WERI-Rb-1 (cell line): ENCODE data around the gene BUD23.
A peak's percentile ranks its signal among the peaks of the same experiment; 100 is the strongest.

Experiments
- DNase-seq: peaks from one replicate; pipeline ENCODE4 v3.0.0-alpha.2; 2020
- H3K27ac ChIP-seq: fragments of 250-450 bp; sonication (Bioruptor Pico); 2 replicates; pipeline ENCODE4 v1.5.1; 2020; ENCODE audit warnings: mild to moderate bottlenecking, moderate library complexity
- H3K27me3 ChIP-seq: fragments of 250-450 bp; sonication (Bioruptor Pico); 2 replicates; pipeline ENCODE4 v1.5.1; 2021; ENCODE audit warnings: mild to moderate bottlenecking, low read depth, moderate library complexity; ENCODE audit not compliant: insufficient read depth, severe bottlenecking
- H3K36me3 ChIP-seq: fragments of 250-450 bp; sonication (Bioruptor Pico); 2 replicates; pipeline ENCODE4 v1.5.1; 2020; ENCODE audit warnings: mild to moderate bottlenecking, moderate library complexity
- H3K4me3 ChIP-seq: 2 replicates; pipeline ENCODE4 v1.5.1; 2011; ENCODE audit warnings: low read depth, mild to moderate bottlenecking, control low read depth, low read length
- H3K9me3 ChIP-seq: fragments of 250-450 bp; sonication (Bioruptor Pico); 2 replicates; pipeline ENCODE4 v1.5.1; 2021; ENCODE audit warnings: mild to moderate bottlenecking, moderate library complexity; ENCODE audit not compliant: severe bottlenecking
- TF ChIP-seq, protein P1 (sequence below): IDR thresholded peaks from 2 replicates; pipeline ENCODE4 v1.5.1; 2011; ENCODE audit warnings: low read depth, mild to moderate bottlenecking, control low read depth, inconsistent platforms, low read length

BUD23 gene

DNA sequence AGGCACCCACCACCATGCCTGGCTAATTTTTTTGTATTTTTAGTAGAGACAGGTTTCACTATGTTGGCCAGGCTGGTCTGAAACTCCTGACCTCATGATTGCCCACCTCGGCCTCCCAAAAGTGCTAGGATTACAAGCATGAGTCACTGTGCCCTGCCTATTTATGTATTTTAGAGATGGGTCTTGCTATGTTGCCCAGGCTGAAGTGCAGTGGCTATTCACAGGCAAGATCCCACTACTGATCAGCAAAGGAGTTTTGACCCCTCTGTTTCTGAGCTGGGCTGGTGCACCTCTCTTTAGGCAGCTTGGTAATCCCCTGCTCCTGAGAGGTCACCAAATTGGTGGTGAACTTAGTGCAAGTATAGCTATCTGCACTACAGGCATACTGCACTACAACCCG lies 49.0 kb downstream of the BUD23 start:
- Histone ChIP-seq H3K27me3 (no peaks in the 10 kb centered on the region), H3K36me3 (peaks cover 11% of the 10 kb centered on the region), H3K27ac (no peak overlapping the region), H3K4me3 (no peak overlapping the region), H3K9me3 (no peaks in the 10 kb centered on the region)
- TF ChIP-seq, protein P1, sequence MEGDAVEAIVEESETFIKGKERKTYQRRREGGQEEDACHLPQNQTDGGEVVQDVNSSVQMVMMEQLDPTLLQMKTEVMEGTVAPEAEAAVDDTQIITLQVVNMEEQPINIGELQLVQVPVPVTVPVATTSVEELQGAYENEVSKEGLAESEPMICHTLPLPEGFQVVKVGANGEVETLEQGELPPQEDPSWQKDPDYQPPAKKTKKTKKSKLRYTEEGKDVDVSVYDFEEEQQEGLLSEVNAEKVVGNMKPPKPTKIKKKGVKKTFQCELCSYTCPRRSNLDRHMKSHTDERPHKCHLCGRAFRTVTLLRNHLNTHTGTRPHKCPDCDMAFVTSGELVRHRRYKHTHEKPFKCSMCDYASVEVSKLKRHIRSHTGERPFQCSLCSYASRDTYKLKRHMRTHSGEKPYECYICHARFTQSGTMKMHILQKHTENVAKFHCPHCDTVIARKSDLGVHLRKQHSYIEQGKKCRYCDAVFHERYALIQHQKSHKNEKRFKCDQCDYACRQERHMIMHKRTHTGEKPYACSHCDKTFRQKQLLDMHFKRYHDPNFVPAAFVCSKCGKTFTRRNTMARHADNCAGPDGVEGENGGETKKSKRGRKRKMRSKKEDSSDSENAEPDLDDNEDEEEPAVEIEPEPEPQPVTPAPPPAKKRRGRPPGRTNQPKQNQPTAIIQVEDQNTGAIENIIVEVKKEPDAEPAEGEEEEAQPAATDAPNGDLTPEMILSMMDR = no peak
- DNase-seq = no peak

DNA sequence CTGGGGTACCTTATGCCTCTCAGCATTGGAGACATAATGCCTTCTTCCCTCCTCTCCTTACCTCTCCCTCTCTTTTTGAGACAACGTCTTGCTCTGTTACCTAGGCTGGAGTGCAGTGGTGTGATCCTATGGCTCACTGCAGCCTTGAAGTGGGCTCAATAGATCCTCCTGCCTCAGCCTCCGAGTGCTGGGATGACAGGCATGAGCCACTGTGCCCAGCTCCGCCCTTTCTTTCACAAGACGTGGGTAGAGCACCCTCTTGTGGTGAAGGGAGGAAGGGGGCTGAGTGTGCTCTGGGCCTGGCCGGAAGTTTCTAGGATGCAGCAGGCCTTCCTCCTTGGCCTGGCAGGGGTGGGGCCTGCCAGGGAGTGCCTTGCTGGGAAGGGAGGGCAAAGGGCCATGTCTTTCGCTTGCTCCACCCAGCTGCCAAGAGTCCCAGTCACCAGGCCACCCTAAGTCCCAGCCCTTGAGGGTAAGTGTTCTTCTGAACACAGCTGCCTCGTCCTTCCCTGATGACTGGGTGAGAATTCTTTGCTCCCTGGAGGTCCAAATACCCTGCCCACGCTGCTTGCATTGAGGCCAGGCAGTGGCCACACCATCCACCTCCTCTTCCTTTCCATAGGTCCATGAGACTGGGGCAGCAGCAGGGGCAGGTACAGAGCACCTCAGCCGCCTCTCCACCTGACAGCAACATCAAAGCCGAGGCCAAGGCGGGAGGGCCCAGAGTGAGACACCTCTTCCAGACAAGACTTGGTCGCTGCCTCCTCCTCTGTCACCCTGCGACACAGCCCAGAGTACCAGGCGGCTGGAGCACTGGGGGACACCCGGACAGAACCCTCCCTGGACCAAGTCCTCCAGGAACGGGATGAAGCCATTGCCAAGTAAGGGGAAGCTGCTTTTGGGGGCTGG lies 51.5 kb downstream of the BUD23 start:
- TF ChIP-seq, protein P1 = peak; percentile 91
- Histone ChIP-seq H3K36me3 (peaks cover 16% of the 10 kb centered on the region), H3K27ac (no peak overlapping the region), H3K4me3 (no peak overlapping the region), H3K27me3 (no peaks in the 10 kb centered on the region), H3K9me3 (no peaks in the 10 kb centered on the region)
- DNase-seq = peak; percentile 89

DNA sequence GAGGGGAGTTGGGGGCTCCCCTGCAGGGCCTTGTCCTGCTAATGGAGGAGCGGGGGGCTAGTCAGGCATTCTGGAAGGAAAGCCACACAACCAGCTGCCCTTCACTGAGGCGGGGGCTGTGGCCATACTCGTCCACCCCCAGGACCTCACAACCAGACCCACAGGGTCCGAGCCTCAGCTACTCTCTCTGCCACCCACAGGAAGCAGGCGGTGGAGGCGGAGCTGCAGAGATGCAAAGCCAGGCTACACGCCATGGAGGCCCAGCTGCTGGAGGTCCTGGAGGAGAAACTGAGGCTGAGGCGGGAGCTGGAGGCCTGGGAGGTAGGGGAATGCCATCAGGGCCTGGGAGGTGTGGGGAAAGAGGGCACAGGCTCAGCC lies 52.1 kb downstream of the BUD23 start:
- no peaks in the 10 kb centered on the region for H3K27me3 ChIP-seq
- no peak overlapping the region for H3K27ac ChIP-seq
- DNase-seq = no peak
- TF ChIP-seq, protein P1 = no peak
- no peaks in the 10 kb centered on the region for H3K9me3 ChIP-seq
- peaks cover 16% of the 10 kb centered on the region for H3K36me3 ChIP-seq
- H3K4me3 ChIP-seq = no peak overlapping the region

DNA sequence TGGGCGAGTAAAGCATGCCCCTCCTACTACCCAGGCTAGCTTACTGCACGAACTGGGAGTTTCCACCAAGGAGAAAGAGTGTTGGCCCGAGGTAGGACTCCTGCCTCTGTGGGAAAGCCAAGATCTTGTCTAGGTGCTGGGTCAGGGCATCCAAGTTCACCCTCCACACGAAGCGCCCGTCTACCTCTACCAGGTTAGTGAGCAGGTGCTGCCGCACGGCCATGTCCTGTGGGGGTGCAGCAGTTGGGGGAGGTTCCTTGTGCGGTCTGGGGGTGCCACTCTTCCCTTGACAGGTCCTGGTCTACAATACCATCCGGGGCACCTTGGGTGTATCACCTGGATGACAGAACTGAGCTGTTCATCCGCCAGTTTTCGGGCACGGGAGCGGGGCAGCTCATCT lies 53.5 kb downstream of the BUD23 start:
- H3K9me3 ChIP-seq = no peaks in the 10 kb centered on the region
- no peak overlapping the region for H3K4me3 ChIP-seq
- H3K36me3 ChIP-seq = peaks cover 16% of the 10 kb centered on the region
- H3K27ac ChIP-seq = no peak overlapping the region
- no peak for DNase-seq
- TF ChIP-seq, protein P1 = no peak
- no peaks in the 10 kb centered on the region for H3K27me3 ChIP-seq

DNA sequence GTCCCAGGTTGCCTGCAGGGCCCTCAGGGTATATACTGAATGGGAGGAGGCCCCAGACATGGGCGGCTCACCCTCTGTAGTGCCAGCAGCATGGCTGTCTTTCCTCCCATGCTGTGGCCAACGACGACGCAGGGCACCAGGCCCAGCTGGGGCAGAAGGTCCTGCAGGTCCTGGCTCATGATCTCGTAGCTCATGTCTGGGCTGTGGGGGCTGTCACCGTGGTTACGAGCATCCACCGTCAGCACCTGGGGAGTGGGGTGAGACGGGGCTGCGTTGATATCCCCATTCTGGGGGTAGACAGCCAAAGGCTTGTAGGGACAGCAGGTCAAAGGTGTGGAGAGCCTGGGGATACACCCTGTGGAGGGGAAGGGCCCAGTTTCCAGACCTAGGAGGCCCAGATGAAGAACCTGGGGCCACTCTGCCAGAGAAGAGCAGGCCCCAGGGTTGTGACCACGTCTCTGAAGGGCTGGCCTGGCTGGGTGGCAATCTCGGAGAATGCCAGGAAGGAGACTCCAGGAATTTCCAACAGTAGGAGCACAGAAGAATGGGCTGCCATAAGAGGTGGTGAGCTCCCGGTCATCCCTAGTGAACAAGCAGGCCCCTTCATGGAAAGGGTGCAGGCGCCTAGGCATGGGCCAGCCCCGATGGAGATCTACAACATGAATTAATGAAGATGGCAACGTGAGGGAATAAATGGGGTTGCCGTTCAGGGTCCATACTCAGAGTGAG lies 54.3 kb downstream of the BUD23 start:
- TF ChIP-seq, protein P1 = no peak
- H3K27me3 ChIP-seq = no peaks in the 10 kb centered on the region
- peak overlapping the region; percentile 86 for H3K4me3 ChIP-seq
- no peak for DNase-seq
- H3K27ac ChIP-seq = no peak overlapping the region
- peaks cover 16% of the 10 kb centered on the region for H3K36me3 ChIP-seq
- H3K9me3 ChIP-seq = no peaks in the 10 kb centered on the region
